Measurements from ENCODE around the gene PCSK6. TPM values are rescaled to one million over a fixed set of nuclear protein-coding genes. Genes with fewer than 3 reads are reported as not detected.

Gene PCSK6
- total and polyA plus RNA-seq, 7 donors = 2.9 to 10.3 (median 6.4) TPM

- Histone ChIP-seq H3K27me3 (no peaks in the 10 kb centered on the region), H3K27ac (peak overlapping the region; percentile 88 to 97 (median 92)), H3K9me3 (no peaks in the 10 kb centered on the region), H3K36me3 (peaks cover 19 to 67% (median 40%) of the 10 kb centered on the region in 4 donors), H3K4me1 (peaks cover 0 to 22% (median 21%) of the 10 kb centered on the region in 4 donors), H3K4me3 (peak overlapping the region; percentile 86 to 95 (median 88))
- intact Hi-C loops (cut with DNase I) = loop anchor here (2.0 kb wide), 1 partner anchor 18 kb away; the partner anchor contains the start of gene SNRPA1
- 5 to 13% methylated on average over 14 of the region's 14 CpGs for WGBS, 2 donors
- TF ChIP-seq CTCF (IDR thresholded peaks at IDR 0.05) (peak in 2 of 4 experiments; percentile 9 to 50), EP300 (IDR thresholded peaks at IDR 0.05) (no peak)
- no peak for DNase-seq
Measured at GRCh38 chr15:101276501-101277037, 212.9 kb downstream of the PCSK6 start.

- 80 to 84% methylated on average over 5 of the region's 5 CpGs for WGBS, 2 donors
- DNase-seq = no peak
- H3K27me3 ChIP-seq = no peaks in the 10 kb centered on the region
- H3K36me3 ChIP-seq = peaks cover 19 to 65% (median 47%) of the 10 kb centered on the region in 4 donors
- TF ChIP-seq CTCF (IDR thresholded peaks at IDR 0.05) (no peak), POLR2A (IDR thresholded peaks at IDR 0.05) (no peak), POLR2AphosphoS5 (IDR thresholded peaks at IDR 0.05) (no peak), EP300 (IDR thresholded peaks at IDR 0.05) (no peak)
- intact Hi-C loops (cut with DNase I) = no loop called here
- no peak overlapping the region for H3K27ac ChIP-seq
- H3K4me3 ChIP-seq = no peak overlapping the region
- H3K4me1 ChIP-seq = peaks cover 0 to 22% (median 21%) of the 10 kb centered on the region in 4 donors
- no peaks in the 10 kb centered on the region for H3K9me3 ChIP-seq
Measured at GRCh38 chr15:101275018-101275417, 214.5 kb downstream of the PCSK6 start.

- intact Hi-C loops (cut with DNase I) = no loop called here
- peaks cover 0 to 22% (median 21%) of the 10 kb centered on the region in 4 donors for H3K4me1 ChIP-seq
- 87 to 96% methylated on average over 5 of the region's 5 CpGs for WGBS, 2 donors
- no peaks in the 10 kb centered on the region for H3K9me3 ChIP-seq
- H3K36me3 ChIP-seq = peaks cover 19 to 65% (median 46%) of the 10 kb centered on the region in 4 donors
- no peaks in the 10 kb centered on the region for H3K27me3 ChIP-seq
- no peak for TF ChIP-seq POLR2AphosphoS5 (IDR thresholded peaks at IDR 0.05)
- TF ChIP-seq CTCF (IDR thresholded peaks at IDR 0.05) = no peak
- no peak for TF ChIP-seq EP300 (IDR thresholded peaks at IDR 0.05)
- TF ChIP-seq POLR2A (IDR thresholded peaks at IDR 0.05) = no peak
- H3K27ac ChIP-seq = no peak overlapping the region
- H3K4me3 ChIP-seq = no peak overlapping the region
- DNase-seq = no peak
Measured at GRCh38 chr15:101273534-101273933, 216.0 kb downstream of the PCSK6 start.

GRCh38 chr15:101272584-101272983 lies 216.9 kb downstream of the PCSK6 start:
- Histone ChIP-seq H3K27me3 (no peaks in the 10 kb centered on the region), H3K4me3 (no peak overlapping the region), H3K27ac (no peak overlapping the region), H3K36me3 (peaks cover 19 to 65% (median 46%) of the 10 kb centered on the region in 4 donors), H3K4me1 (peaks cover 0 to 22% (median 18%) of the 10 kb centered on the region in 4 donors), H3K9me3 (no peaks in the 10 kb centered on the region)
- no peak for DNase-seq
- WGBS, 2 donors = 88 to 89% methylated on average over 9 of the region's 9 CpGs
- intact Hi-C loops (cut with DNase I) = no loop called here
- TF ChIP-seq CTCF (IDR thresholded peaks at IDR 0.05) = no peak
- no peak for TF ChIP-seq POLR2A (IDR thresholded peaks at IDR 0.05)
- no peak for TF ChIP-seq POLR2AphosphoS5 (IDR thresholded peaks at IDR 0.05)
- TF ChIP-seq EP300 (IDR thresholded peaks at IDR 0.05) = no peak

Measured in sigmoid colon (tissue), 7 donors.